ENCODE data around the gene NTSR2.

The NTSR2 gene

DNA sequence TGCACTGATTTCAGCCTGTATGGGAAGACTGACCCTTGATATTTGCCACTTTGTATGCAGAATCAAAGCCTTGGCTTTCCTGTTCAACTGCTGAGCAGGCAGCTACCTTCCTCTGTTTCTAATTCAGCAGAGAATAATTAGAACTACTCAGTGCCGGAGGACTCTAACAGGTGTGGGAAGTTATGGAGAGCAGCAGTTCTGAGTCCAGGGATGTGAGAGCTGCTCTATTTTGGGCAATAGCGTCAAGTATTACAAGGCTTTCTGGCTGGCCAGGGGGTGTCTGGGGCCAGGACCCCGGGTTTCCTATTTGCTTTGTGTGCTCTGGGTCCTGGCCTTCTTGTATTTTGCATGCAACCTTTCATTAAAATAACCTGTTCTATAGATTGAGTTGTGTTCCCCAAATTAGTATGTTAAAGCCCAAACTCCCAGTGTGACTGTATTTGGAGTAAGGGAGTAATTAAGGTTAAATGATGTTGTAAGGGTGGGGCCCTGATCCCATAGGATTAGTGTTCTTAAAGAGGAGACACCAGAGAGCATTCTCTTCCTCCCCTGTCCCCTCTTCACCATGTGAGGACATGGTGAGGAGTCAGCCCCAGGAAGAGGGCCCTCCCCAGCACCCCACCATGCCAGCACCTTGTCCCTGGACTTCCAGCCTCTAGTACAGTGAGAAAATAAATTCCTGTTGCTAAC is 5.6 kb upstream of the NTSR2 start:
- Histone ChIP-seq H3K36me3 (replicated peaks; ENCODE audit: insufficient read depth, low read length) (no peaks in the 10 kb centered on the region), H3K27ac (ENCODE audit: low read length) (no peak overlapping the region), H3K9me3 (replicated peaks; ENCODE audit: insufficient read depth, low read length) (no peaks in the 10 kb centered on the region), H3F3A (ENCODE audit: insufficient read depth, low read length) (no peaks in the 10 kb centered on the region), H3K4me1 (ENCODE audit: low read length) (no peaks in the 10 kb centered on the region), H3K4me2 (ENCODE audit: low read depth, low read length) (no peak overlapping the region), H3K79me2 (ENCODE audit: low read length) (no peaks in the 10 kb centered on the region), H3K9ac (ENCODE audit: low read length) (no peak overlapping the region), H4K20me1 (ENCODE audit: insufficient read depth, low read length) (no peaks in the 10 kb centered on the region), H2AFZ (ENCODE audit: low read length) (no peak overlapping the region), H3K9me2 (replicated peaks; ENCODE audit: insufficient read depth, low read length) (no peaks in the 10 kb centered on the region), H3K4me3 (ENCODE audit: low read length) (no peak overlapping the region), H3K27me3 (replicated peaks; ENCODE audit: insufficient read depth, low read length) (no peaks in the 10 kb centered on the region)
- TF ChIP-seq, protein P1, sequence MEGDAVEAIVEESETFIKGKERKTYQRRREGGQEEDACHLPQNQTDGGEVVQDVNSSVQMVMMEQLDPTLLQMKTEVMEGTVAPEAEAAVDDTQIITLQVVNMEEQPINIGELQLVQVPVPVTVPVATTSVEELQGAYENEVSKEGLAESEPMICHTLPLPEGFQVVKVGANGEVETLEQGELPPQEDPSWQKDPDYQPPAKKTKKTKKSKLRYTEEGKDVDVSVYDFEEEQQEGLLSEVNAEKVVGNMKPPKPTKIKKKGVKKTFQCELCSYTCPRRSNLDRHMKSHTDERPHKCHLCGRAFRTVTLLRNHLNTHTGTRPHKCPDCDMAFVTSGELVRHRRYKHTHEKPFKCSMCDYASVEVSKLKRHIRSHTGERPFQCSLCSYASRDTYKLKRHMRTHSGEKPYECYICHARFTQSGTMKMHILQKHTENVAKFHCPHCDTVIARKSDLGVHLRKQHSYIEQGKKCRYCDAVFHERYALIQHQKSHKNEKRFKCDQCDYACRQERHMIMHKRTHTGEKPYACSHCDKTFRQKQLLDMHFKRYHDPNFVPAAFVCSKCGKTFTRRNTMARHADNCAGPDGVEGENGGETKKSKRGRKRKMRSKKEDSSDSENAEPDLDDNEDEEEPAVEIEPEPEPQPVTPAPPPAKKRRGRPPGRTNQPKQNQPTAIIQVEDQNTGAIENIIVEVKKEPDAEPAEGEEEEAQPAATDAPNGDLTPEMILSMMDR (IDR thresholded peaks at IDR 0.05; ENCODE audit: low read length) = no peak
- TF ChIP-seq EZH2 (optimal IDR thresholded peaks at IDR 0.05; ENCODE audit: low read depth, low read length) (no peak), EZH2phosphoT487 (IDR thresholded peaks at IDR 0.05; ENCODE audit: low read length) (no peak)
- DNase-seq = no peak

- no peaks in the 10 kb centered on the region for H3F3A ChIP-seq (ENCODE audit: insufficient read depth, low read length)
- TF ChIP-seq, protein P1 (IDR thresholded peaks at IDR 0.05; ENCODE audit: low read length) = no peak
- TF ChIP-seq EZH2 (optimal IDR thresholded peaks at IDR 0.05; ENCODE audit: low read depth, low read length) (no peak), EZH2phosphoT487 (IDR thresholded peaks at IDR 0.05; ENCODE audit: low read length) (no peak)
- no peak overlapping the region for H3K4me3 ChIP-seq (ENCODE audit: low read length)
- H3K4me2 ChIP-seq (ENCODE audit: low read depth, low read length) = no peak overlapping the region
- no peak overlapping the region for H2AFZ ChIP-seq (ENCODE audit: low read length)
- no peak overlapping the region for H3K27ac ChIP-seq (ENCODE audit: low read length)
- H3K9ac ChIP-seq (ENCODE audit: low read length) = no peak overlapping the region
- H3K4me1 ChIP-seq (ENCODE audit: low read length) = no peaks in the 10 kb centered on the region
- H4K20me1 ChIP-seq (ENCODE audit: insufficient read depth, low read length) = no peaks in the 10 kb centered on the region
- H3K9me2 ChIP-seq (replicated peaks; ENCODE audit: insufficient read depth, low read length) = no peaks in the 10 kb centered on the region
- H3K79me2 ChIP-seq (ENCODE audit: low read length) = no peaks in the 10 kb centered on the region
- no peak for DNase-seq
- no peaks in the 10 kb centered on the region for H3K27me3 ChIP-seq (replicated peaks; ENCODE audit: insufficient read depth, low read length)
- H3K9me3 ChIP-seq (replicated peaks; ENCODE audit: insufficient read depth, low read length) = no peaks in the 10 kb centered on the region
- no peaks in the 10 kb centered on the region for H3K36me3 ChIP-seq (replicated peaks; ENCODE audit: insufficient read depth, low read length)
Measured at GRCh38 chr2:11674983-11675382, 5.0 kb upstream of the NTSR2 start.

- Histone ChIP-seq H3K79me2 (ENCODE audit: low read length) (no peaks in the 10 kb centered on the region), H2AFZ (ENCODE audit: low read length) (no peak overlapping the region), H3K27ac (ENCODE audit: low read length) (no peak overlapping the region), H3K4me1 (ENCODE audit: low read length) (no peaks in the 10 kb centered on the region), H3K4me2 (ENCODE audit: low read depth, low read length) (no peak overlapping the region), H3F3A (ENCODE audit: insufficient read depth, low read length) (no peaks in the 10 kb centered on the region), H3K9ac (ENCODE audit: low read length) (no peak overlapping the region), H3K9me3 (replicated peaks; ENCODE audit: insufficient read depth, low read length) (no peaks in the 10 kb centered on the region), H3K4me3 (ENCODE audit: low read length) (no peak overlapping the region), H3K27me3 (replicated peaks; ENCODE audit: insufficient read depth, low read length) (no peaks in the 10 kb centered on the region), H3K36me3 (replicated peaks; ENCODE audit: insufficient read depth, low read length) (no peaks in the 10 kb centered on the region), H4K20me1 (ENCODE audit: insufficient read depth, low read length) (no peaks in the 10 kb centered on the region), H3K9me2 (replicated peaks; ENCODE audit: insufficient read depth, low read length) (no peaks in the 10 kb centered on the region)
- DNase-seq = no peak
- TF ChIP-seq, protein P1 (IDR thresholded peaks at IDR 0.05; ENCODE audit: low read length) = no peak
- TF ChIP-seq EZH2phosphoT487 (IDR thresholded peaks at IDR 0.05; ENCODE audit: low read length) (no peak), EZH2 (optimal IDR thresholded peaks at IDR 0.05; ENCODE audit: low read depth, low read length) (no peak)
Measured at GRCh38 chr2:11672407-11672806, 2.4 kb upstream of the NTSR2 start.

Measured in MM.1S (cell line).